Stimulated activated CD8-positive, alpha-beta memory T cell treated with anti-CD3 and anti-CD28 coated beads, Interleukin-4, amount 100 ng/mL, for 1 hour (primary cell): ENCODE results near the gene CAT.

Experiments used
- DNase-seq, 2 donors: peaks; one replicate each; pipeline ENCODE4 v3.0.0-alpha.2; 2020; ENCODE audit warnings: low read depth in 2 of 2, low spot score in 1 of 2

The CAT gene

GRCh38 chr11:34495239-34495723 is 56.5 kb downstream of the CAT start:
- DNase-seq = no peak

- DNase-seq = no peak
Observed at GRCh38 chr11:34495724-34496377, 57.1 kb downstream of the CAT start.

GRCh38 chr11:34499719-34500500 is 61.2 kb downstream of the CAT start:
- no peak for DNase-seq

- DNase-seq = no peak
Observed at GRCh38 chr11:34501500-34501899, 62.8 kb downstream of the CAT start.

GRCh38 chr11:34501949-34502348 is 63.2 kb downstream of the CAT start:
- DNase-seq = no peak

GRCh38 chr11:34502949-34503348 is 64.2 kb downstream of the CAT start:
- DNase-seq = no peak

GRCh38 chr11:34505874-34506273 is 67.1 kb downstream of the CAT start:
- DNase-seq = no peak

GRCh38 chr11:34507156-34507555 is 68.4 kb downstream of the CAT start:
- no peak for DNase-seq

- DNase-seq = no peak
Observed at GRCh38 chr11:34507610-34508009, 68.9 kb downstream of the CAT start.

GRCh38 chr11:34508524-34508923 is 69.8 kb downstream of the CAT start:
- DNase-seq = no peak

GRCh38 chr11:34509336-34509876 is 70.7 kb downstream of the CAT start:
- no peak for DNase-seq

GRCh38 chr11:34510218-34510617 is 71.5 kb downstream of the CAT start:
- DNase-seq = no peak

- DNase-seq = no peak
Observed at GRCh38 chr11:34510673-34511072, 71.9 kb downstream of the CAT start.

GRCh38 chr11:34512840-34513681 is 74.3 kb downstream of the CAT start:
- no peak for DNase-seq

GRCh38 chr11:34513682-34514449 is 75.1 kb downstream of the CAT start, which contains the start of gene ELF5:
TSS of gene ELF5 (minus strand) at chr11:34513794. CDS start at chr11:34505749, 8,045 bp downstream.
- no peak for DNase-seq

- no peak for DNase-seq
Observed at GRCh38 chr11:34514597-34514996, 75.9 kb downstream of the CAT start.

GRCh38 chr11:34516247-34517040 is 77.7 kb downstream of the CAT start:
- DNase-seq = no peak

GRCh38 chr11:34519595-34520235 is 81.0 kb downstream of the CAT start:
- DNase-seq = no peak

GRCh38 chr11:34521265-34521664 is 82.5 kb downstream of the CAT start:
- no peak for DNase-seq
